Sciatic nerve (tissue), 1 donor: ENCODE data around the gene SEPHS2. TPM values are rescaled to one million over a fixed set of nuclear protein-coding genes. Genes with fewer than 3 reads are reported as not detected.

ENCODE experiments used
- total RNA-seq: library from RNA; stranded (reverse); fragmentation: NEBNext Ultra II Directional; extraction: Animal tissue kit (Norgen Biotek cat#: 25700); gene quantifications from one replicate; pipeline ENCODE4 v1.2.1, GENCODE V29; 2021
- donor health status: DM: no; HTN: no; CAD: no.

SEPHS2 gene
- total RNA-seq, 1 donor from 2014 or later, result 25.2 TPM

Other genes with a start within 250 kb of the SEPHS2 start
- 21.0 TPM for gene SULT1A3, start 246.6 kb downstream of the SEPHS2 start, total RNA-seq
- gene NPIPB13, start 197.4 kb downstream of the SEPHS2 start, total RNA-seq, result 35.0 TPM
- 49.8 TPM for gene CD2BP2, start 90.6 kb downstream of the SEPHS2 start, total RNA-seq
- 39.6 TPM for gene TBC1D10B, start 75.4 kb downstream of the SEPHS2 start, total RNA-seq
- gene MYL11, start 71.1 kb downstream of the SEPHS2 start, total RNA-seq, result not detected
- 7.2 TPM for gene SEPTIN1, start 63.3 kb downstream of the SEPHS2 start, total RNA-seq
- 6.7 TPM for gene ZNF48, start 50.5 kb downstream of the SEPHS2 start, total RNA-seq
- 7.5 TPM for gene ZNF771, start 38.3 kb downstream of the SEPHS2 start, total RNA-seq
- gene DCTPP1, start 15.8 kb downstream of the SEPHS2 start, total RNA-seq, result 20.4 TPM
- gene ITGAL, start 26.9 kb upstream of the SEPHS2 start, total RNA-seq, result 14.5 TPM
- gene ZNF768, start 80.7 kb upstream of the SEPHS2 start, total RNA-seq, result 30.3 TPM
- 12.7 TPM for gene ZNF747, start 89.0 kb upstream of the SEPHS2 start, total RNA-seq
- gene ZNF764, start 112.5 kb upstream of the SEPHS2 start, total RNA-seq, result 9.5 TPM
- 13.6 TPM for gene ZNF688, start 125.8 kb upstream of the SEPHS2 start, total RNA-seq
- gene ZNF785, start 139.8 kb upstream of the SEPHS2 start, total RNA-seq, result 26.3 TPM
- gene ZNF689, start 164.5 kb upstream of the SEPHS2 start, total RNA-seq, result 7.1 TPM
- gene PRR14, start 205.1 kb upstream of the SEPHS2 start, total RNA-seq, result 45.7 TPM
- 57.1 TPM for gene FBRS, start 212.6 kb upstream of the SEPHS2 start, total RNA-seq